Adrenal gland (tissue), 12 donors: ENCODE results near the gene PTPRN2. TPM values are rescaled to one million over a fixed set of nuclear protein-coding genes. Genes with fewer than 3 reads are reported as not detected.

Experiments used
- DNase-seq, 7 donors: peaks; one replicate each; pipeline ENCODE4 v3.0.0-alpha.2; 2019 to 2020
- H3K27ac ChIP-seq, 5 donors: fragments of 200-600 bp; sonication (generic) in 4 of 5; 1 replicate in 3 of 5; 2 replicates in 2 of 5; pipeline versions ENCODE4 v1.5.1 to v1.8.0; 2016 to 2020; ENCODE audit warnings: mild to moderate bottlenecking in 1 of 5
- H3K27me3 ChIP-seq: fragments of 200-600 bp; 2 replicates; pipeline ENCODE4 v1.8.0; 2021
- H3K36me3 ChIP-seq, 2 donors: fragments of 200-600 bp; replicated peaks in 1 of 2; 1 replicate in 1 of 2; 2 replicates in 1 of 2; pipeline versions ENCODE4 v1.5.1 to v1.8.0; 2018 to 2022
- H3K4me1 ChIP-seq, 2 donors: fragments of 200-600 bp; replicated peaks in 1 of 2; 1 replicate in 1 of 2; 2 replicates in 1 of 2; pipeline versions ENCODE4 v1.5.1 to v1.8.0; 2018 to 2021
- H3K4me3 ChIP-seq, 4 donors: fragments of 200-600 bp; sonication (generic) in 3 of 4; one replicate each; pipeline ENCODE4 v1.5.1; 2016 to 2018
- H3K9me3 ChIP-seq, 3 donors: fragments of 200-600 bp; sonication (generic) in 1 of 3; replicated peaks in 1 of 3; 1 replicate in 2 of 3; 2 replicates in 1 of 3; pipeline versions ENCODE4 v1.5.1 to v1.8.0; 2016 to 2021
- POLR2A ChIP-seq, 2 donors: fragments of 450-650 bp; IDR thresholded peaks; one replicate each; pipeline ENCODE4 v1.6.1; 2017; ENCODE audit warnings: antibody characterized with exemption in 2 of 2, mild to moderate bottlenecking in 2 of 2, moderate library complexity in 1 of 2
- WGBS, 4 donors: extraction: QIAGEN DNeasy Blood & Tissue Kit in 2 of 4; methylation state at CpG; one replicate each; pipeline versions ENCODE4 v1.1.5 to v1.1.7; 2013 to 2017; 5-methylcytosine and 5-hydroxymethylcytosine counted together
- intact Hi-C, 2 donors: fragments of 100-400 bp; cut with DNase I; formaldehyde crosslinking; loops; one replicate each; pipeline versions ENCODE4 v1.14.1 to v1.15.0; 2022 to 2023
- polyA plus RNA-seq, 3 donors: library from polyadenylated mRNA; stranded (reverse); fragments of 200-250 nt in 2 of 3; fragments of 350-450 nt in 1 of 3; fragmentation: Illumina TruSeq in 1 of 3; extraction: RNeasy Lipid Tissue Mini Kit (QIAGEN cat#74804) in 1 of 3; gene quantifications; one replicate each; pipeline ENCODE4 v1.2.3, GENCODE V29; 2013 to 2014
- total RNA-seq, 9 donors: library from RNA; depleted of rRNA in 4 of 9; stranded (reverse); fragments of >200 nt in 4 of 9; fragments of 120-200 nt in 1 of 9; fragmentation: NEBNext Ultra II Directional in 1 of 9; extraction: Animal tissue kit (Norgen Biotek cat#: 25700) in 1 of 9; gene quantifications; one replicate each; pipeline versions ENCODE4 v1.1.0 to v1.2.4, GENCODE V29; 2013 to 2023
- TF ChIP-seq, protein P1 (sequence below), 6 experiments: fragments of 450-650 bp in 4 of 6; fragments of 200-600 bp in 2 of 6; sonication (generic) in 1 of 6; IDR thresholded peaks; 1 replicate in 5 of 6; 2 replicates in 1 of 6; pipeline versions ENCODE4 v1.5.1 to v1.8.0; 2016 to 2021; ENCODE audit warnings: antibody characterized with exemption in 6 of 6, mild to moderate bottlenecking in 2 of 6, moderate library complexity in 1 of 6
- donor health status: healthy with polysubstance abuse.
- donor health status: Bipolar disorder and iron deficiency.
- donor health status: DM: yes; HTN: yes; CAD: no.
- donor health status: DM: no; HTN: no; CAD: no.
- donor health status: DM: no; HTN: no; CAD: no.
- donor health status: DM: yes; HTN: yes; CAD: no.

PTPRN2 gene
- total and polyA plus RNA-seq, 12 donors = 2.2 to 16.2 (median 3.4) TPM

DNA sequence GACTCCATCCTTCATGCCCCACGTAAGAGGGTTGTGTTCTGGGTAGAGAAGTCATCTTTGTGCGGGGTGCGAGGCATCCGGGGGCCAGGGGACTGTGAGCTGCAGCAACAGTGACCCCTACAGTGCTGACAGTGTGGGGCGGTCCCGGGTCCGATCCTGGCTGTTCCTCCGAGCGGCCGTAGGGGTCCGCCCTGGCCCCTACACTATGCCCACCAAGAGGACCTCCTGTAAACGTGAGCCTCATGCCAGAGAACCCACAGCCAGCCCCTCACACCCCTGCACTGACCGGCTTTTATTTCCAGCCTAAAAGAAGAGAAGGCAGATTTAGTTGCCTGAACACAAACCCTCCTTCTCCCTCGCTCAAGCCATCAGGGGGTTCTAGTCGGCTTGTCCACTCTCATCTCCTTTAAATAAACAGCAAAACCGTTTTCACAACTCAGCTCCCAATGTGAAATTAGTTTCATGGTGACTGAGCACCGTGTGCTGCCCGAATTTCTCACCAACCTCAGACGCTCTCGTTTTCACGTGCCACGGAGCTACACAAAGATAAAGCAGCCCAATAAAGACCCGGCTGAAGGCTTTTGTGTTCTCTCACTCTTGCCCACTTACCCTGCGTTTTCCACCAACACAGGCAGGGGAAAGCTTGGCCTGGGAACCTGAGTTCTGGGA is 588.6 kb downstream of the PTPRN2 start:
- TF ChIP-seq, protein P1, sequence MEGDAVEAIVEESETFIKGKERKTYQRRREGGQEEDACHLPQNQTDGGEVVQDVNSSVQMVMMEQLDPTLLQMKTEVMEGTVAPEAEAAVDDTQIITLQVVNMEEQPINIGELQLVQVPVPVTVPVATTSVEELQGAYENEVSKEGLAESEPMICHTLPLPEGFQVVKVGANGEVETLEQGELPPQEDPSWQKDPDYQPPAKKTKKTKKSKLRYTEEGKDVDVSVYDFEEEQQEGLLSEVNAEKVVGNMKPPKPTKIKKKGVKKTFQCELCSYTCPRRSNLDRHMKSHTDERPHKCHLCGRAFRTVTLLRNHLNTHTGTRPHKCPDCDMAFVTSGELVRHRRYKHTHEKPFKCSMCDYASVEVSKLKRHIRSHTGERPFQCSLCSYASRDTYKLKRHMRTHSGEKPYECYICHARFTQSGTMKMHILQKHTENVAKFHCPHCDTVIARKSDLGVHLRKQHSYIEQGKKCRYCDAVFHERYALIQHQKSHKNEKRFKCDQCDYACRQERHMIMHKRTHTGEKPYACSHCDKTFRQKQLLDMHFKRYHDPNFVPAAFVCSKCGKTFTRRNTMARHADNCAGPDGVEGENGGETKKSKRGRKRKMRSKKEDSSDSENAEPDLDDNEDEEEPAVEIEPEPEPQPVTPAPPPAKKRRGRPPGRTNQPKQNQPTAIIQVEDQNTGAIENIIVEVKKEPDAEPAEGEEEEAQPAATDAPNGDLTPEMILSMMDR (IDR thresholded peaks at IDR 0.05) = no peak
- TF ChIP-seq POLR2A (IDR thresholded peaks at IDR 0.05) = no peak
- H3K27ac ChIP-seq = no peak overlapping the region
- no peak for DNase-seq
- intact Hi-C loops = no loop called here
- WGBS, 4 donors = 75 to 87% (median 81%) methylated on average over 24 of the region's 24 CpGs
- H3K4me3 ChIP-seq = no peak overlapping the region
- no peaks in the 10 kb centered on the region for H3K4me1 ChIP-seq
- no peaks in the 10 kb centered on the region for H3K27me3 ChIP-seq
- H3K36me3 ChIP-seq = no peaks in the 10 kb centered on the region
- H3K9me3 ChIP-seq = no peaks in the 10 kb centered on the region

DNA sequence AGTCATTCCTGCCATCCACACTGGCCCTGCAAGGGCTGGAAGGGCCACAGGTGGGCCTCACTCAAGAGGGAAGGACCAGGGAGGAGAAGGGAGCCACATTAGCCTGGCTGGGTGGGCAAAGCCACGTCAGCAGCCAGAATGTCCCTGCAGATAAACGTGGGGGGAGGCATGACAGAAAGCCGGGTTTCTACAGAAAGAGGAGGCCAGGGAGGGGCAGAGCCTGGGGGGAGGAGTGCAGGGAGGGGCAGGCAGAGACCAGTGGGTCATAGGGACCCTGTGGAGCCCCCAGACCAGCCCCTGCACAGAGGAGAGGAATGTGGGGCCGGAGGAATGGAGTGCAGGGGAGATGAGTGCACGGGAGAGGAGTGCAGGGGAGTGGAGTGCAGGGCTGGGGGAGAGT is 590.2 kb downstream of the PTPRN2 start:
- Histone ChIP-seq H3K9me3 (no peaks in the 10 kb centered on the region), H3K36me3 (no peaks in the 10 kb centered on the region), H3K4me3 (no peak overlapping the region), H3K27ac (no peak overlapping the region), H3K27me3 (no peaks in the 10 kb centered on the region), H3K4me1 (no peaks in the 10 kb centered on the region)
- WGBS, 4 donors = 63 to 84% (median 69%) methylated on average over 4 to 5 of the region's 5 CpGs
- DNase-seq = no peak
- intact Hi-C loops = no loop called here
- TF ChIP-seq POLR2A (IDR thresholded peaks at IDR 0.05) = no peak
- TF ChIP-seq, protein P1 (IDR thresholded peaks at IDR 0.05) = no peak

DNA sequence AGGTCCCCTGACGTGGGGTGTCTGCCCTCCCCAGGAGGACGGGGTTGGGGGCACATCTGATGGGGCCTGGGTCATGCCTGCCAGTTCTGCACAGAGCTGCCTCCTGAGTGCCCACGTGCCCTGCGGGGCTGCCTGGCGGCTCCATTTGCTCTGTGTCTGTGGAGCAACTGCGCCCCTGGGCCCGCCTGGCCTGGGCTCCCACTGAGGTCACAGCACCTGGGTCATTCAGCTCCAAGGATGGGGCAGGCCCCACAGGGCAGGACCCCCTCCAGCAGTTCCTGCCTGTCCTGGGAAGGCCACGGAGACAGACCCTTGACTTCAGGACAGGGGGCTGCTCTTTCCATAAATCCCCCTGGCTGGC is 590.6 kb downstream of the PTPRN2 start:
- TF ChIP-seq, protein P1 (IDR thresholded peaks at IDR 0.05) = no peak
- no peak for TF ChIP-seq POLR2A (IDR thresholded peaks at IDR 0.05)
- Histone ChIP-seq H3K4me1 (no peaks in the 10 kb centered on the region), H3K36me3 (no peaks in the 10 kb centered on the region), H3K9me3 (no peaks in the 10 kb centered on the region), H3K27ac (no peak overlapping the region), H3K4me3 (no peak overlapping the region), H3K27me3 (no peaks in the 10 kb centered on the region)
- DNase-seq = no peak
- intact Hi-C loops = no loop called here
- 83 to 100% (median 87%) methylated on average over 3 to 8 of the region's 8 CpGs; no CpG with 5 or more reads in 1 of the 4 donors for WGBS, 4 donors

DNA sequence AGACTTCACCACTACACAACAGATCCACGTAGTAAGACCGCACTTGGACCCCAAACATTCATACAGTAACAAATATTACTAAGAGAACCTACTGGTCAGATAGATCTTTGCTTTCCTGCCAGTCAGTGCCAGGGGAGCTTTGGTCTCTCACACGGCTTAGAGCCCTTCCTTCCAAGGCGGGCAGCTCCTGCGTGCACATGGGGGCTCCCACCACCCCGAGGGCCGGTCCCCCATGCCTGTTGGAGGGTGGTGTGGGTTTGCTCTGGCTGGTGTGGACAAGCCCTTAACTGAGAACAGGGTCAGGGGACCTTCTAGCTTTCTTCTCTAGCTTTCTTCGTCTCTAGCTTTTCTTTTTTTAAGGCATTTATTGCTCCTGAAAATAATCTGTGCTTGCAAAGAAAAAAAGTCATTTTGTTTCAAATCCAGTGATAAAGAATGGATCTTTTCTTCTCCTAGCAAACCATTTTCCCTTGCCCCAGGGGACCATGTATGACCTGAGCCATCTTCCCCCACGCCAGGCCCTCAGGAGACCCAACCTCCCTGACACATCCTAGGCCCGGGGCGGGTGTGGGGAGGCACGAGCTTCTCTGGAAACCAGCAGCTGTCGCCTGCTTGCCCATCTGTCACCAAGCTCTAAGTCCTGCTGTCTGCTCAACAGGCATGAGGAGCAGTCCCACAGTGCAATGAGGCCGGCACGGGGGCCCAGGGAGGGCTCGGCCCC is 591.1 kb downstream of the PTPRN2 start:
- H3K27me3 ChIP-seq = no peaks in the 10 kb centered on the region
- no peaks in the 10 kb centered on the region for H3K4me1 ChIP-seq
- intact Hi-C loops = no loop called here
- H3K27ac ChIP-seq = no peak overlapping the region
- DNase-seq = no peak
- no peaks in the 10 kb centered on the region for H3K9me3 ChIP-seq
- no peak overlapping the region for H3K4me3 ChIP-seq
- TF ChIP-seq, protein P1 (IDR thresholded peaks at IDR 0.05) = no peak
- no peak for TF ChIP-seq POLR2A (IDR thresholded peaks at IDR 0.05)
- H3K36me3 ChIP-seq = no peaks in the 10 kb centered on the region
- WGBS, 4 donors = 78 to 88% (median 79%) methylated on average over 13 to 16 of the region's 16 CpGs
